Left ventricle myocardium superior (tissue), 1 donor: Measurements from ENCODE around the gene NEDD4. TPM values are rescaled to one million over a fixed set of nuclear protein-coding genes. Genes with fewer than 3 reads are reported as not detected.
"Not testable (repeated sequence)": the region's sequence is repeated elsewhere in the genome, so short reads cannot be mapped to it uniquely, and the experiment has no call there.

ENCODE experiments used
- ATAC-seq: fragments of 200-7000 bp; cut with Tn5 transposase; one replicate; pipeline ENCODE4 v1.9.1; 2020; ENCODE audit warnings: mild to moderate bottlenecking, moderate library complexity
- DNase-seq: peaks from one replicate; pipeline ENCODE4 v3.0.0-alpha.2; 2020
- intact Hi-C: fragments of 100-400 bp; cut with micrococcal nuclease; formaldehyde crosslinking; loops from one replicate; pipeline ENCODE4 v1.11.0; 2022
- long read RNA-seq: library from polyadenylated mRNA; unstranded; transcript quantifications from one replicate; pipeline ENCODE4 v2.0.0, GENCODE V29; 2021
- total RNA-seq: library from RNA; stranded (reverse); fragmentation: NEBNext Ultra II Directional; extraction: Animal tissue kit (Norgen Biotek cat#: 25700); gene quantifications from one replicate; pipeline ENCODE4 v1.2.1, GENCODE V29; 2021
- donor health status: DM: no; HTN: yes; CAD: no; lungs with severe emphysema.

Gene NEDD4
- total RNA-seq: 10.5 TPM
- long read RNA-seq, full-length matches to known transcripts: 6 of 7 reads
- long read RNA-seq, partial matches to known transcripts: 0 of 7 reads
- long read RNA-seq, other reads (novel, unspliced or antisense): 1 of 7 reads

DNA sequence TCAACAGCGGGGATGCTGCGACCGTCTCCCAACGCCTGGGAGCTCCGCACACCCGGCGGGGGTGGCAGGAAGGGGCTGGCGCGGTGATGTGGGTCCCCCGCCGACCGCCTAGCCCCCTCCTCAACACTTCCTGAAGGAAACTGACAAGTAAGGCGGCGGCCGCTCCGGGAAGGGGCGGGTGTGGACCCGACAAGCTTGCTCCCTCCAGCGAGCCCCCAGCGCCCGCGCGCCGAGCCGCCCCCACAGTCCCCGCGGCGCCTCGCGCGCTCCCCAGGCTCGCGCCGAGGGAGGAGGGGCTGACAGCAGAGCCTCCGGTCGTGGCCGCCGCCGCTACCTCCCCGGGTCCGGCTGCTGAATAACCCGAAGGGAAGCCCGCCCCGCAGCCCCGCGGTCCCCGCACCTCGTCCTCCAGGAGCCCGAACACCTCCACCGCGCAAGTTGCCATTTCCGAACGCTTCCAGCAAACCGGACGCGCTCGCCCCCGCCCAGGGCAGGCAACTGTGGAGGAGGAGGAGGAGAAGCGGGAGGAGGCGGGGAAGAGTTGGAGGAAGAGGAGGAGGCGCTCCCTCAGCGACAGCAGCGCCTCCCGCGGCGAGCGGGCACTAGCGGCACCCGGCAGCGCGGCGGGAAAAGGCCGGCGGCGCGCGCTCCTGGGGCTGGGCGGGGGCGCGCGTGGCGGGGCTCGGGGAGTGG, at the start of gene NEDD4:
NEDD4 (minus strand) TSS at position 502 of the 693 bp plus-strand sequence; CDS start at position 445, 57 bp downstream.
- DNase-seq: peak; percentile 91
- intact Hi-C loops: no loop called here
- peak; percentile 98 for ATAC-seq

DNA sequence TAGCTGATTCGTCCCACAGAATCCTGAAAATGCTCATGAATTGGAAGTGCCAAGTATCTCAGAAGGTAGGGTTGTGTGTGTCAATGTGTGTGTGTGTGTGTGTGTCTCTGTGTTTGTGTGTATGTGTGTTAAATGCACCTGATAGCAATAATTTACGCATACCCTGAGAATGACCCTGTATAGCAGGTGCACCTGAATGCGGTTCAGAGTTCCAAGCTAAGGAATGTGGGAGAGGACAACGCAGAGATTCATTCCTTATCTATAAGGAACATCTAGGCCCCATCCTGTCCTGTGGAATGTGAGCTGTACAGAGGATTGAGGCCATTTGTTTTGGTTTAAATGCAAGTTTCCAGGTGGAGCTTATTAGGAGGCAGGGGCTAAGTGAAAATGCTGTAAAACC, 49.1 kb upstream of the NEDD4 start:
- no peak for ATAC-seq
- DNase-seq: no peak
- intact Hi-C loops: no loop called here

DNA sequence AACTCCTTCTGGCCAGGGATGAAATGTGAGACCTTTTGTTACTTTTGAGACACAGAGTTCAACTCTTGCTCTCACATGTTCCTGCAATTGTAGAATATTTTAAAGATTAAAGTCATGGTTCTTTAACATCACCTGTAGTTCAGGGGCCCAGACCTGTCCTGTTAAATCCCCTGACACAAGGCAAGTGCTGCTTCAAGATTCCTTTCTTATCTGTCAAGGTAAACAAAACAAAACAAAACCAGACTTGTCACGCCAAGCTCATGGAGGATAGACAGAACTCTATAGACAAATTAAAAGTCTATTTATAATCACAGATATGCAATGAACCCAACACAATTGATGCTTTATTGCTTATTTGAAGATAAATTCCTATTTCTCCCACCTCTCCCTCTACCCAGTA, 48.6 kb upstream of the NEDD4 start:
- intact Hi-C loops: no loop called here
- ATAC-seq: no peak
- no peak for DNase-seq

DNA sequence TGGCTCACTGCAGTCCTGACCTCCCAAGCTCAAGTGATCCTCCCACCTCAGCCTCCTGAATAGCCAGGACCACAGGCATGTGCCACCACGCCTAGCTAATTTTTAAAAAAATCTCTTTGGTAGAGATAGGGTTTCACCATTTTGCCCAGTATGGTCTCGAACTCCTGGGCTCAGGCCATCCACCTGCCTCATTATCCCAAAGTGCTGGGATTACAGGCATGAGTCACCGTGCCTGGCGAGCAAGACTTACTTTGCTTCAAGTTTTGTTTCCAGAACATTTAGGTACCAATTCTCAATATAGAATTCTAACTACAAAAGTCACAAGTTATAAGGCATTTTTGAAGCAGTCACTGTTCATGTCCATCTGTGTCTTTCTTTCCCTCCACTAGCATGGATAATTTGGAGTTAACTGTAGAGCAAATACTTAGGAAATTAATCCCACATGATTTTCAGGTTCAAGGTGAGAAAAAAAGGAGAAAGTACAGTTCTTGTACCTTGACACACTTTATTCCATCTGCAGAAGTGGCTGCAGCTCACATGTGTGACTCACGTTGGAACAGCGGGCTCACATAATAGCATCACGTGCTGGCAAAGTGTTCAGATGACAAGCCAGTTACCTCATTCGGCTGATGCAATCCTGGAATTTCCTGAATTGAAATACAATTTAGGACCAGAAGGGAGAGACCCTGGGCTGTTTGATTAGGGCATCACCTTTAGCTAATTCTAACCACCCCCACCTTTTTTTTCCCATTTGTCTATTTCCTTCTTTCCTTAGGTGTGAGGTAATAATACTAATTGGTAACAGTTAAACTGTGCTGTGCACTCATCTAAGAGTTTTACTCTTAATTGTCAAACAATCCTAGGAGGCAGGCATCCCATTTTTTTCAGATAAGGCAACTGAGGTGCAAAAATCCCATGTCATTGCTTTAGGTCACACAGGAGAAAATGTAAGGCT, 46.9 kb upstream of the NEDD4 start:
- ATAC-seq (peak; percentile 77), DNase-seq (peak; percentile 36)
- intact Hi-C loops: no loop called here

DNA sequence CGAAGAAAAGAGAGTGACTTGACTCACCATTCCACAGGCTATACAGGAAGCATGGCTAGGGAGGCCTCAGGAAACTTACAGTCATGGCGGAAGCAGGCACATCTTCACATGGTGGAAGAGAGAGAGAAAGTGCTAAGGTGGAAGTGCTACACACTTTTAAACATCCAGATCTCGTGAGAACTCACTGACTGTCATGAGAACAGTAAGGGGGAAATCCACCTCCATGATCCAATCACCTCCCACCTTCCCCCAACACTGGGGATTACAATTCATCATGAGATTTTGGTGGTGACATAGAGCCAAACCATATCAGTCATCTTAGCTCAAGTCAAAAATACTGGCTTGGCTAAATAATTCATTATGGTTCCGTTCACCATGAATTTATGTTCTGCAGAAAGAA, 45.3 kb upstream of the NEDD4 start:
- intact Hi-C loops: no loop called here
- DNase-seq: no peak
- no peak for ATAC-seq

DNA sequence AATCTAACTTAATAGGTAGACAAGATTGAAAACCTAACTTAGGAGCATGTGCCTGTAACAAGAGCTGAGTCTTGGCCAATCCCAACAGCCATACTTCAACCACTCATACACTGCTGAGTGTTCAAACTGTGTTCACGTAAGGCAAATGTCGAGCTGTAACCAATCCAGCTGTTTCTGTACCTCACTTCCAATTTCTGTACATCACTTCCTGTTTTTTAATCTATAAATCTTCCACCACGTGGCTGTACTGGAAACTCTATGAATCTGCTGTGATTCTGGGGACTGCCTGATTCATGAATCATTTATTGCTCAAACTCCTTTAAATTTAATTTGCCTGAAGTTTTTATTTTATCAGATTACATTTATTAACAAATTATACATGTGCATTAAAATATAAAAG, 44.6 kb upstream of the NEDD4 start:
- intact Hi-C loops: no loop called here
- ATAC-seq (no peak), DNase-seq (no peak)

DNA sequence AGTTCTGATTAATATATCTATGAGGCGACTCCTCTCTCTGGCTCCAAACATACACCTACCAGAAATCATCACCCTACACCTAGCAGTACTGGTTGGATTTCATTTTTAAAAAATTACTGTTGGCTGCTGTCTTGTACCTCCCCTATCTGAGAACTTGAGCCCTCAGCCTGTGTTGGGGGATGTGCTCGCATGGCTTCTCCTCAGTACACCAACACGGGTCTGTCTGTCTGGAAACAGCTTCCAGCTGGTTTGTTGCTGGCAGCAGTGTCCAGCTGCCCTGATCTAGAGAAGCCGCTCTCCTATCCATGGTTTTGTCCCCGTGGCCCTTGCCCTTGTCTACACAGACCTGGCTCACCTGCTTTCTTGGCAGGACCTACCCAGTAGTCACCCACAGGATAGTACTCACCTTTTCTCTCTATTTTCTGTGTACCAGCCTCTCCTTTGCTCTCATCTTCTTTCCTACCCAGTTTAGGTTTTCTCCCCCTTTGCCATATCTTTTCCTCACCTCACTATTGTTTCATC, 43.2 kb upstream of the NEDD4 start:
- no peak for DNase-seq
- no peak for ATAC-seq
- intact Hi-C loops: no loop called here

DNA sequence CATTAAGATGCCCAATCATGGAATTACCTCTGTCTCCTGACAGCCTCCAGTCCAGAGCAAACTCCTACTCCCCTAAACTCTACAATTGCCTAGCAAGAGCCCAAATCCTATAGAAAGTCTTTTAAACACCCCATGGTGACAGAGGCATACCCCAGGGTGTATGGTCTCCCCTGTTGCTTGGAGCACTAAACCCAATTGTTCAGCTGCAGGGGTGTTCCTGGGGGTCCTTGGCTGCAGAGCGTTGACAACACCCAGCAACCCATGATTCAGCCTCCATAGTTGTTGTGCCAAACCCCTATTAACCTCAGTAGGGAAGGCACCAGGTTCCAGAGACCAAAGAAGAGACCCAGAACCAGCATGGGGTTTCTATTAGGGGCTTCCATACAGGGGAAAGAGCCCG, 41.8 kb upstream of the NEDD4 start:
- intact Hi-C loops: no loop called here
- ATAC-seq (no peak), DNase-seq (no peak)

DNA sequence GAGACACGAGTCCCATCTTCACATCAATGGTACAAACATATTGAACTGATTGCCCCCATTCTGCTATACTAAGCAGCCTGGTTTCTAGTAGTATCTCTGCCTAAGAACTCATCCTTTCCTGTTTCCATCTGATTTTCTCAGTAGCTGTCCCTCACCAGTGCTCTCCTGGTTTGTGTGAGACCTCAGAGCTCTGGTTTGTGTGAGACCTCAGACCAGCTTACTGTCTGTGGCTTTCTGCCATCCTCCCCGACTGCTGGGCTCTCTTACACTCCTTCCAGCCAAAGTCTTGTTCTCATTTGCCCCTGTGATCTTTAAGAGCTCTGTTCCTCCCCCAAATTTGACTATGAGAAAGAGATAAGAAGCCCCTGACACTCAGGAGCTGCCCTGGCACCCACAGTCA, 41.1 kb upstream of the NEDD4 start:
- ATAC-seq (no peak), DNase-seq (no peak)
- intact Hi-C loops: no loop called here

DNA sequence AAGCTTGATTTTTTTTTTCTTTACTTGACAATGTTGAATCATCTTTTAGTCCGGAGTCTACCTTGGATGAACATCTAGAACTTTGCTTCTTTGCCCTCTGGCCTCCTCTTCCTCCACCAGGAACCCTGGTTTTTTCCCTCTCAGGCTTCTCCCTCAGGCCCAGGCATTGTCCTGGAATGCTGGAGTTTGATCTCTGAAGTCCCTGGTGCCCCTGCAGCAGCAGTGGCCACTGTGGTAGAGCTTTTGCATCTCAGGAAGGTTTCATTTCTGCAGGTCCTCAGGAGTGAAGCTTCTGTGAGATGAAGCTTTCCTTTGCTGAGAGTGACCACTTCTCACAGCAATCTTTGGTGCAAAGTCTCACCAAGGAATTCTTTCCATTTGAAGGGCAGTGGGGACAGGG, 39.0 kb upstream of the NEDD4 start:
- intact Hi-C loops: no loop called here
- DNase-seq (no peak), ATAC-seq (no peak)

DNA sequence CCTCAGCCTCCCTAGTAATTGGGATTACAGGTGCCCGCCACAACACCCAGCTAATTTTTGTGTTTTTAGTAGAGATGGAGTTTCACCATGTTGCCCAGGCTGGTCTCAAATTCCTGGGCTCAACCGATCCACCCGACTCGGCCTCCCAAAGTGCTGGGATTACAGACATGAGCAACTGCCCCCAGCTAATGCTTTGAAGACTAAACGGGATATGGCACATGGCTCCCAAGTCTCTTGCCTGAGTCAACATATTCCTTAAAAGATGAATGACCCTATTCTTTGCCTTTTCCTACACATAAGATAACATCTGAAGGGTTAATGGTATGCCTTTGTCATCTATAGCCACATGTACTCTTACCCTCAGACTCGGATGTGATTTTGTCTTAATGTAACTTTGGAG, 38.4 kb upstream of the NEDD4 start:
- intact Hi-C loops: no loop called here
- ATAC-seq: no peak
- no peak for DNase-seq

DNA sequence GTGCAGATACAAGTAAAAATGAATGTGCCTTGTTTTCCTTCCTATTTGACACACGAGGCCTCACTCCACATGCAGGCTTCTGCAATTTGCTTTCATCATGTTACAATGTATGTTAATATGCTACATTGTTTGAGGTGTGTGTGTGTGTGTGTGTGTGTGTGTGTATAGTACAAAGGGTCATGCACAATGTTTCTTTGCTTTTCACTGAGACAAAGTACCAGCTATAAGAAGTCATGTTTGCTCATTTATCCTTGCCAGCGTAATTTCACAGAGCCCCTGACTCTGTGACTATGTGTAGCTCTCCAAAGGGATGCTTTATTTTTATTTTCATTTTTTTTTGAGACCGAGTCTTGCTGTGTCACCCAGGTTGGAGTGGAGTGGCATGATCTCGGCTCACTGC, 38.0 kb upstream of the NEDD4 start:
- ATAC-seq: no peak
- intact Hi-C loops: no loop called here
- no peak for DNase-seq

DNA sequence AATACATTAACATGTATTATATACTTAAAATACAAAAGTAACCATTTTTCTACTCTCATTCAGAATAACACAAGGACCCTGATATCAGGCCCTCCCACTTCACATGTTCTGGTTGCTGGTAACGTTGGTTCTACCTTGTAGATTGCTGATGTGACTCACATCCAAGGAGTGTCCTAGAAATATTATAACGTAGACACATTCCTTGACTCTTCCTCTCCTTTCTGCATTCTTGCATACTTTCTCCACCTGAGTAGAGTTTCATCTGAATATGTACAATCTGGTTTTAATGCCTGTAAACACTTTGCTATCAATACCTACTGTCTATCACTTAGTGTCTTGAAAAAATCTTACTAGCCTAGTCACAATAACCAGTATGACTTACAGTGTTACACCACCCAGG, 35.0 kb upstream of the NEDD4 start:
- DNase-seq (no peak), ATAC-seq (no peak)
- intact Hi-C loops: no loop called here

DNA sequence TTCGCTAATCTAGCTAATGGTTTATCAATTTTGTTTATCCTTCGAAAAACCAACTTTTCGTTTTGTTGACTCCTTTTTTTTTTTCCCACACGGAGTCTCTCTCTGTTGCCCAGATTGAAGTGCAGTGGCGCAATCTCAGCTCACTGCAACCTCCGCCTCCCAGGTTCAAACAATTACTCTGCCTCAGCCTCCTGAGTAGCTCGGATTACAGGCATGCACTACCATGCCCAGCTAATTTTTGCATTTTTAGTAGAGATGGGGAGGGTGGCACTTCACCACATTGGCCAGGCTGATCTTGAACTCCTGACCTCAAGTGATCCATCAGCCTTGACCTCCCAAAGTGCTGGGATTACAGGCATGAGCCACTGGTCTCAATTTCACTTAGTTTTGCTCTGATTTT, 29.7 kb upstream of the NEDD4 start:
- ATAC-seq, DNase-seq, intact Hi-C loops: not testable (repeated sequence)

DNA sequence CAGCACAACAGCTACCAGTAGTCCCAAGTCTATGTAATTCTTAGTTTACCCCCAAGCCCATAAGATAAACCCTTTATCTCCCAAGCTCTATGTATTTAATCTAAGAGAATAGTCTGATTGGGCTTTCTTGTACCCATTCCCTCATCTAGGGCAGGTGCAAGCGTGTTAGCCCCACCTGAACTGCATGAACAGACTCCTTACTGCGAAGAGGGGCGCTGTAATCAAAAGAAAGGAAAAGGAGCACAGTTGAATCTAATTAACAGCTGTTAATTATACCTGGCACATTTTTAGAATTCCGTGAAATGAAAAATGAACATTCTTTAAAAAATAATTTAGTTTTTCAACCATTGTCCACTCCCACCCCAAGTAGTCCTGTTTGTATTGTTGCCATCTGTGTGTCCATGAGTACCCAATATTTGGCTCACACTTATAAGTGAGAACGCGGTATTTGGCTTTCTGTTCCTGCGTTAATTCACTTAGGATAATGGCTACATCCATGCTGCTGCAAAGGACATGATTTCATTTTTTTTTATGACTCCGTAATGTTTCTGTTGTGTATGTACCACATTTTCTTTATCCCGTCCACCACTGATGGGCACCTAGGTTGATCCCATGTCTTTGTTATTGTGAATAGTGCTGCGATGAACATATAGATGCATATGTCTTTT, 26.5 kb upstream of the NEDD4 start:
- ATAC-seq (no peak), DNase-seq (no peak)
- intact Hi-C loops: no loop called here

DNA sequence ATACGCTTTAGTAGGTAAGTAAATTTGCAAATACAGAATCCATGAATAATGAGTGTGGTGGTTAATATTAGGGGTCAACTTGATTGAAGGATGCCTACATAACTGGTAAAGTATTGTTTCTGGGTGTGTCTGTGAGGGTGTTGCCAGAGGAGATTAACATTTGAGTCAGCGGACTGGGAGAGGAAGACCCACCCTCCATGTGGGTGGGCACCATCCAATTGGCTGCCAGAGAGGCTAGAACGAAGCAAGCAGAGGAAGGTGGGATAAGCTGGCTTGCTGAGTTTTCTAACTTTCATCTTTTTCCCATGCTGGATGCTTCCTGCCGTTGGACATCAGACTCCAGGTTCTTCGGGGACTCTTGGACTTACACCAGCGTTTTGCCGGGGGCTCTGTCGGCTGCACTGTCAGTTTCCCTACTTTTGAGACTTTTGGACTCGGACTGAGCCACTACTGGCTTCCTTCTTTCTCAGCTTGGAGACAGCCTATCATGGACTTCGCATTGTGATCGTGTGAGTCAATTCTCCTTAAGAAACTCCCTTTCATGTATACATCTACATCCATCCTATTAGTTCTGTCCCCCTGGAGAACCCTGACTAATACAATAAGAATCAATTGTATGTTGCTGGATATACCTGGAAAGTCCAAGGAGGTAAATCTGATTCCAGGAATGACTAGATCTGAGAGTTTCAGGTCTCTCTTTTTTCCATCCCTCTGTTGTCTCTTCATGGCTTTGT, 25.8 kb upstream of the NEDD4 start:
- no peak for ATAC-seq

DNA sequence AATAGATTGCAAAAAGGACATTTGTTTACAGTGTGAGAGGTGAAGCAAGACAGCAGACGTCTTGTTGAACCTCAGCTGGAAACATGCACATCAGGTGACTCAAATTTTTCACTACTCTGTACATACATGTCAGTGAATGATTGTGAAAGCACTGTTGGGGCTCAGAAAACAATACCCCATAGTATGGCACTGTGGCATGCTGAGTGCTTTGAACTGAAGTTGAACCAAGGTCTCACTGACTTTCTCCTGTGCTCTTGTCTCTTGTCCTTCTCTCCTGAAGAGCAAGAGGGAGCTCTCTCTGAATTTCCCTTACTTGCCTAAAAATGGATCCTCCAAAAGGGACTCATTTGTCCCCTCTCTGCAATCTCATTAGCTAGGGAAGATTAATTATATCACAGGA, 24.5 kb upstream of the NEDD4 start:
- no peak for DNase-seq
- no peak for ATAC-seq
- intact Hi-C loops: no loop called here

More for the DNA sequence above, 25.8 kb upstream of the NEDD4 start:
- DNase-seq: no peak
- intact Hi-C loops: no loop called here

DNA sequence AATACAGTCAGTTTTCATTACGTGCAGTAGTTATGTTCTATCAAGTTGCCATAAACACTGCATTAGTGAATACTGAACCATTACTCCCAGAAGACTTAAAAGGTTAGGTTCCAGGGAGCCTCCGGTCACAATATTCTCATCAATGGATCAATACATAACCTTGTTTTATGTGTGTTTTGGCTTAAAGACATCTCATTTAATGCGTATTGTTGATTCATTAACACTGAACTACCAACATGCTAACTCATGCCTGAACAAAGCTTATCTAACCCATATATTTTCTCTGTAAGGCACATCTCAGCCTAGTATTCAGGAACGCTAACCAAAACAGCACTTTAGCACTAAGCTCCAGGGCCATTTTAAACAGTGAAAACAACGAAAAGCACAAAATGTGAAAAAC, 24.1 kb upstream of the NEDD4 start:
- DNase-seq: no peak
- no peak for ATAC-seq
- intact Hi-C loops: no loop called here

DNA sequence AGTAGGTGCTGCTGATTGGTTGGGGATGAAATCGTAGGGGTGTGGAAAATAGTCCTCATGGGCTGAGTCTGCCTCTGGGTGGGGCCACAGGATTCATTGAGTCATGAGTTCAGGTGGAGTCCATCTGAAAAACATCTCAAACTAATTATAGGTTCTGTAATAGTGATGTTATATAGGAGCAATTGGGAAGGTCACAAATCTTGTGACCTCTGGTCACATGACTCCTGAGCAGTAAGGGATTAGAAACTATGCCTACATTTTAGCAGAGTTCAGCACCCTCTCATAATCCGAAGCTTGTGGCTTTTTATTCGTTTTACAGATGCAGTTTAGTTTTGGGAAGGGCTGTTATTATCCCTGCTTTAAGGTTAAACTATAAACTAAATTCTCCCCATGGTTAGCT, 22.9 kb upstream of the NEDD4 start:
- DNase-seq (no peak), ATAC-seq (no peak)
- intact Hi-C loops: no loop called here
